Heart left ventricle (tissue), 16 donors: ENCODE results near the gene ZNF35. TPM values are rescaled to one million over a fixed set of nuclear protein-coding genes. Genes with fewer than 3 reads are reported as not detected.

Source experiments
- ATAC-seq, 4 donors: fragments of 200-7000 bp; cut with Tn5 transposase; one replicate each; pipeline ENCODE4 v1.9.1; 2020 to 2022; ENCODE audit warnings: moderate library complexity in 4 of 4, mild to moderate bottlenecking in 3 of 4, moderate number of reproducible peaks in 1 of 4
- DNase-seq, 5 donors: peaks; one replicate each; pipeline ENCODE4 v3.0.0-alpha.2; 2020
- H3K27ac ChIP-seq, 12 donors: fragments of 200-600 bp; sonication (generic) in 4 of 12; one replicate each; pipeline versions ENCODE4 v1.5.0 to v1.8.0; 2016 to 2022; ENCODE audit warnings: mild to moderate bottlenecking in 2 of 12
- H3K27me3 ChIP-seq, 9 donors: fragments of 200-600 bp; sonication (generic) in 2 of 9; one replicate each; pipeline versions ENCODE4 v1.5.1 to v1.8.0; 2016 to 2022; ENCODE audit warnings: mild to moderate bottlenecking in 3 of 9
- H3K36me3 ChIP-seq, 9 donors: fragments of 200-600 bp; sonication (generic) in 2 of 9; one replicate each; pipeline versions ENCODE4 v1.5.0 to v1.8.0; 2018 to 2022; ENCODE audit warnings: mild to moderate bottlenecking in 2 of 9
- H3K4me1 ChIP-seq, 12 donors: fragments of 200-600 bp; sonication (generic) in 4 of 12; one replicate each; pipeline versions ENCODE4 v1.5.0 to v1.8.0; 2016 to 2022; ENCODE audit warnings: mild to moderate bottlenecking in 3 of 12
- H3K4me3 ChIP-seq, 12 donors: fragments of 200-600 bp; sonication (generic) in 4 of 12; one replicate each; pipeline versions ENCODE4 v1.5.0 to v1.8.0; 2017 to 2022; ENCODE audit warnings: mild to moderate bottlenecking in 9 of 12, moderate library complexity in 4 of 12
- H3K9me3 ChIP-seq, 12 donors: fragments of 200-600 bp; sonication (generic) in 4 of 12; one replicate each; pipeline versions ENCODE4 v1.5.0 to v1.8.0; 2016 to 2022; ENCODE audit warnings: mild to moderate bottlenecking in 1 of 12
- CTCF ChIP-seq, 12 donors: fragments of 200-600 bp; sonication (generic) in 4 of 12; IDR thresholded peaks; one replicate each; pipeline versions ENCODE4 v1.5.0 to v1.8.0; 2018 to 2022; ENCODE audit warnings: antibody characterized with exemption in 12 of 12, mild to moderate bottlenecking in 5 of 12
- POLR2A ChIP-seq, 2 donors: fragments of 450-650 bp; IDR thresholded peaks; one replicate each; pipeline ENCODE4 v1.6.1; 2017; ENCODE audit warnings: antibody characterized with exemption in 2 of 2, mild to moderate bottlenecking in 2 of 2, moderate library complexity in 2 of 2
- WGBS, 4 donors: extraction: QIAGEN DNeasy Blood & Tissue Kit in 2 of 4; methylation state at CpG; one replicate each; pipeline versions ENCODE4 v1.1.5 to v1.1.7; 2013 to 2018; 5-methylcytosine and 5-hydroxymethylcytosine counted together
- intact Hi-C, 10 donors: fragments of 100-400 bp; cut with DNase I; formaldehyde crosslinking; loops; one replicate each; pipeline versions ENCODE4 v1.11.1 to v1.14.2; 2022
- polyA plus RNA-seq, 2 donors: library from polyadenylated mRNA; stranded (reverse); fragments of 200-250 nt; gene quantifications; one replicate each; pipeline ENCODE4 v1.2.3, GENCODE V29; 2013
- total RNA-seq, 9 donors: library from RNA; depleted of rRNA in 2 of 9; stranded (reverse); fragments of >200 nt in 2 of 9; fragmentation: NEBNext Ultra II Directional in 3 of 9; extraction: Animal tissue kit (Norgen Biotek cat#: 25700) in 3 of 9; gene quantifications; one replicate each; pipeline versions ENCODE4 v1.1.0 to v1.2.4, GENCODE V29; 2016 to 2023
- donor health status: ischemic (EF 13 %, LVEDD 7.1; RV severe dilation, severe dysfunction).
- donor health status: healthy with polysubstance abuse.
- donor health status: DM: no; HTN: yes; CAD: no.
- donor health status: DM: no; HTN: no; CAD: no.
- donor health status: ischemic (EF 25% LVEDD 6.9; RV normal size, moderate dysfunction).
- donor health status: ischemic (EF 25% LVEDD 5.7; RV mildly dilated, moderate dysfunction).
- donor health status: healthy.
- donor health status: DM: yes; HTN: yes; CAD: no.
- donor health status: ischemic (EF 35%, LVEDD 5.7; RV mildly dilated, moderate dysfunction).
- donor health status: nonischemic (EF 11% LVEDD 7.7; RV severe dilation, severe dysfunction).
- donor health status: DM: yes; HTN: yes; CAD: no.
- donor health status: PGD.
- donor health status: ischemic (EF 29% LVEDD 5.4; RV normal size, mild dysfunction).
- donor health status: nonischemic (EF 23%, LVEDD 6.1; RV moderate dilation, normal function).

The ZNF35 gene
- total and polyA plus RNA-seq, 11 donors = 3.6 to 14.6 (median 6.5) TPM

GRCh38 chr3:44659015-44659414 lies 10.5 kb downstream of the ZNF35 start:
- Histone ChIP-seq H3K9me3 (peaks cover 0 to 44% (median 19%) of the 10 kb centered on the region in 12 donors), H3K4me1 (peaks cover 0 to 6% (median 0%) of the 10 kb centered on the region in 12 donors), H3K27me3 (no peaks in the 10 kb centered on the region), H3K36me3 (peaks cover 5 to 76% (median 71%) of the 10 kb centered on the region in 9 donors), H3K4me3 (no peak overlapping the region), H3K27ac (no peak overlapping the region)
- WGBS, 4 donors = 97 to 98% (median 98%) methylated on average over 7 of the region's 7 CpGs
- ATAC-seq (no peak), DNase-seq (no peak)
- no peak for TF ChIP-seq CTCF (IDR thresholded peaks at IDR 0.05)
- TF ChIP-seq POLR2A (IDR thresholded peaks at IDR 0.05) = no peak
- intact Hi-C loops = no loop called here

- Histone ChIP-seq H3K36me3 (peaks cover 3 to 72% (median 67%) of the 10 kb centered on the region in 9 donors), H3K4me3 (no peak overlapping the region), H3K27me3 (no peaks in the 10 kb centered on the region), H3K4me1 (peaks cover 0 to 6% (median 0%) of the 10 kb centered on the region in 12 donors), H3K27ac (no peak overlapping the region), H3K9me3 (peaks cover 0 to 44% (median 19%) of the 10 kb centered on the region in 12 donors)
- intact Hi-C loops = no loop called here
- no peak for TF ChIP-seq CTCF (IDR thresholded peaks at IDR 0.05)
- TF ChIP-seq POLR2A (IDR thresholded peaks at IDR 0.05) = no peak
- DNase-seq (no peak), ATAC-seq (no peak)
- WGBS, 4 donors = 97 to 99% (median 98%) methylated on average over 6 of the region's 6 CpGs
Observed at GRCh38 chr3:44659434-44659833, 10.9 kb downstream of the ZNF35 start.

GRCh38 chr3:44661189-44661588 lies 12.7 kb downstream of the ZNF35 start:
- intact Hi-C loops = no loop called here
- peaks cover 3 to 55% (median 50%) of the 10 kb centered on the region in 9 donors for H3K36me3 ChIP-seq
- H3K4me1 ChIP-seq = peaks cover 0 to 6% (median 0%) of the 10 kb centered on the region in 12 donors
- H3K9me3 ChIP-seq = peaks cover 0 to 46% (median 19%) of the 10 kb centered on the region in 12 donors
- TF ChIP-seq POLR2A (IDR thresholded peaks at IDR 0.05) = no peak
- peak in 3 of 12 donors; percentile 10 to 19 (median 13) for TF ChIP-seq CTCF (IDR thresholded peaks at IDR 0.05)
- WGBS, 4 donors = 97 to 100% (median 99%) methylated on average over 2 of the region's 2 CpGs
- H3K27ac ChIP-seq = no peak overlapping the region
- H3K27me3 ChIP-seq = no peaks in the 10 kb centered on the region
- ATAC-seq (no peak), DNase-seq (no peak)
- H3K4me3 ChIP-seq = no peak overlapping the region

DNA sequence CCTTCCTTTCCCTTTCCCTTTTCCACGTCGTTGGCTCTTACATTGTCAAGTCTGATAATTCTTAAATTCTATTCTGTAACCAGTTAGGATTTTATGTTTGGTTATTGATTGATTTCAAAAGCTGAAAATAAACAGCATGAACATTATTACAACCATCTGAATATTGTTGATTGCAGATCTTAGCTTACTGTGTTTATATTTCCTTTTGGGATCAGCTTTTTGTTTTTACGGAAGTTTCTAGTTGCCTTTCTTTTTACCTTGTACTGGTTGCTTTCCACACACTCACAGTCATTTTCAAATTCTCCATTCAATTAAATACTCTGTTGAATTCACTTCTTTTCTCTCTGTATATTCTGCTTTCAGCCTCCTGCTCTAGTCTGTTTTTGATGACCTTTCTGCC lies 16.6 kb downstream of the ZNF35 start:
- ATAC-seq (no peak), DNase-seq (no peak)
- Histone ChIP-seq H3K27me3 (no peaks in the 10 kb centered on the region), H3K9me3 (peaks cover 0 to 17% (median under 1%) of the 10 kb centered on the region in 12 donors), H3K27ac (no peak overlapping the region), H3K4me1 (peaks cover 0 to 6% (median 0%) of the 10 kb centered on the region in 12 donors), H3K4me3 (no peak overlapping the region), H3K36me3 (peaks cover 0 to 15% (median 12%) of the 10 kb centered on the region in 9 donors)
- no peak for TF ChIP-seq POLR2A (IDR thresholded peaks at IDR 0.05)
- no peak for TF ChIP-seq CTCF (IDR thresholded peaks at IDR 0.05)
- intact Hi-C loops = no loop called here
- WGBS, 4 donors = 95 to 98% (median 96%) methylated on average over 3 of the region's 3 CpGs
